Smooth muscle cell (in vitro differentiated cells): Measurements from ENCODE around the gene PRDM10. TPM values are rescaled to one million over a fixed set of nuclear protein-coding genes. Genes with fewer than 3 reads are reported as not detected.
"Not testable (repeated sequence)": the region's sequence is repeated elsewhere in the genome, so short reads cannot be mapped to it uniquely, and the experiment has no call there.

Source experiments
- DNase-seq: peaks from one replicate; lab custom pipeline; 2025; ENCODE audit not compliant: unreplicated experiment; lab: John Stamatoyannopoulos, UW
- H2AFZ ChIP-seq: fragments of 200-600 bp; sonication (generic); 2 replicates; pipeline ENCODE4 v1.6.0; 2016; ENCODE audit warnings: antibody characterized with exemption, low read depth, mild to moderate bottlenecking
- H3F3A ChIP-seq: fragments of 200-600 bp; sonication (generic); 2 replicates; pipeline ENCODE4 v1.6.0; 2017; ENCODE audit warnings: antibody characterized with exemption, low read depth
- H3K27ac ChIP-seq: fragments of 200-600 bp; sonication (generic); 2 replicates; pipeline ENCODE4 v1.5.1; 2016; ENCODE audit warnings: low read depth, mild to moderate bottlenecking
- H3K27me3 ChIP-seq: fragments of 200-600 bp; sonication (generic); 2 replicates; pipeline ENCODE4 v1.6.1; 2016; ENCODE audit warnings: low read depth, mild to moderate bottlenecking
- H3K36me3 ChIP-seq: fragments of 200-600 bp; sonication (generic); 2 replicates; pipeline ENCODE4 v1.5.1; 2016; ENCODE audit warnings: low read depth
- H3K4me1 ChIP-seq: fragments of 200-600 bp; sonication (generic); 2 replicates; pipeline ENCODE4 v1.5.1; 2016; ENCODE audit warnings: low read depth
- H3K4me2 ChIP-seq: fragments of 200-600 bp; sonication (generic); 2 replicates; pipeline ENCODE4 v1.6.0; 2016; ENCODE audit warnings: mild to moderate bottlenecking
- H3K4me3 ChIP-seq: fragments of 200-600 bp; sonication (generic); 2 replicates; pipeline ENCODE4 v1.5.1; 2016; ENCODE audit warnings: mild to moderate bottlenecking
- H3K79me2 ChIP-seq: fragments of 200-600 bp; sonication (generic); 2 replicates; pipeline ENCODE4 v1.6.0; 2016; ENCODE audit warnings: low read depth, mild to moderate bottlenecking
- H3K9ac ChIP-seq: fragments of 200-600 bp; sonication (generic); 2 replicates; pipeline ENCODE4 v1.6.0; 2016; ENCODE audit warnings: low read depth
- H3K9me3 ChIP-seq: fragments of 200-600 bp; sonication (generic); replicated peaks from 2 replicates; pipeline ENCODE4 v1.5.1; 2016; ENCODE audit warnings: low read depth
- H4K20me1 ChIP-seq: fragments of 200-600 bp; sonication (generic); 2 replicates; pipeline ENCODE4 v1.6.0; 2016; ENCODE audit warnings: low read depth
- WGBS: methylation state at CpG from one replicate; pipeline ENCODE4 v1.1.7; 2016; ENCODE audit warnings: low lambda C conversion rate; 5-methylcytosine and 5-hydroxymethylcytosine counted together
- polyA plus RNA-seq: library from polyadenylated mRNA; unstranded; fragments of >200 nt; fragmentation: Nextera tagmentation; extraction: Ambion mirVana; gene quantifications from 2 replicates; pipeline ENCODE4 v1.2.1, GENCODE V29; 2016
- total RNA-seq: library from RNA; depleted of rRNA; stranded (reverse); fragments of >200 nt; gene quantifications from 2 replicates; pipeline ENCODE4 v1.2.3, GENCODE V29; 2014
- TF ChIP-seq, protein P1 (sequence below): fragments of 200-600 bp; sonication (generic); IDR thresholded peaks from 2 replicates; pipeline ENCODE4 v1.5.1; 2017; ENCODE audit warnings: borderline replicate concordance, mild to moderate bottlenecking, antibody characterized with exemption; ENCODE audit not compliant: insufficient read depth, poor library complexity, severe bottlenecking

Gene PRDM10
- total and polyA plus RNA-seq, 2 experiments from 2014 or later, result 3.7 to 12.2 TPM

DNA sequence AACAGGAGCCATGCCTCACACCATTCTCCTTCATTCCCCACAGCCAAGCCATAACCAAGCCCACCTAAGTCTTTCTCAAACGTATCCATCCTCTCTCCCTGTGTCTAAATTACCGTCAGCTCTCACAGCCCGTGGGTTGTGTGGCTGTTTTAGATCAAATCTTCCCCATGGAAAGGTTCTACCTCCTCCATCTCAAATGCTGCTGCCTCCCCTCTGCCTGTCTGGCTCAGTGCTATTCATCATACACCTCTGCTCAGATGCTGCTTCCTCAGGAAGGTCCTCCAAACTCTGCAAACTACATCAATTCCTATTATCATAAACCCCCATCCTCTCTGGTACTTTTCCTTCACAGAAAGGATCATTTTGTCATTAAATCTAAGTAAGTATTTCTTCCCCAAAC, 122.3 kb downstream of the PRDM10 start:
- Histone ChIP-seq H3K27ac (no peak overlapping the region), H2AFZ (no peak overlapping the region), H3K4me1 (no peaks in the 10 kb centered on the region), H3K4me2 (no peak overlapping the region), H4K20me1 (peaks cover 5% of the 10 kb centered on the region), H3K79me2 (no peaks in the 10 kb centered on the region), H3K27me3 (no peaks in the 10 kb centered on the region), H3K9me3 (no peaks in the 10 kb centered on the region), H3K4me3 (no peak overlapping the region), H3K9ac (no peak overlapping the region), H3F3A (no peaks in the 10 kb centered on the region), H3K36me3 (peaks cover 17% of the 10 kb centered on the region)
- no peak for DNase-seq
- 93% methylated on average over 3 of the region's 3 CpGs for WGBS
- TF ChIP-seq, protein P1, sequence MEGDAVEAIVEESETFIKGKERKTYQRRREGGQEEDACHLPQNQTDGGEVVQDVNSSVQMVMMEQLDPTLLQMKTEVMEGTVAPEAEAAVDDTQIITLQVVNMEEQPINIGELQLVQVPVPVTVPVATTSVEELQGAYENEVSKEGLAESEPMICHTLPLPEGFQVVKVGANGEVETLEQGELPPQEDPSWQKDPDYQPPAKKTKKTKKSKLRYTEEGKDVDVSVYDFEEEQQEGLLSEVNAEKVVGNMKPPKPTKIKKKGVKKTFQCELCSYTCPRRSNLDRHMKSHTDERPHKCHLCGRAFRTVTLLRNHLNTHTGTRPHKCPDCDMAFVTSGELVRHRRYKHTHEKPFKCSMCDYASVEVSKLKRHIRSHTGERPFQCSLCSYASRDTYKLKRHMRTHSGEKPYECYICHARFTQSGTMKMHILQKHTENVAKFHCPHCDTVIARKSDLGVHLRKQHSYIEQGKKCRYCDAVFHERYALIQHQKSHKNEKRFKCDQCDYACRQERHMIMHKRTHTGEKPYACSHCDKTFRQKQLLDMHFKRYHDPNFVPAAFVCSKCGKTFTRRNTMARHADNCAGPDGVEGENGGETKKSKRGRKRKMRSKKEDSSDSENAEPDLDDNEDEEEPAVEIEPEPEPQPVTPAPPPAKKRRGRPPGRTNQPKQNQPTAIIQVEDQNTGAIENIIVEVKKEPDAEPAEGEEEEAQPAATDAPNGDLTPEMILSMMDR, result no peak

DNA sequence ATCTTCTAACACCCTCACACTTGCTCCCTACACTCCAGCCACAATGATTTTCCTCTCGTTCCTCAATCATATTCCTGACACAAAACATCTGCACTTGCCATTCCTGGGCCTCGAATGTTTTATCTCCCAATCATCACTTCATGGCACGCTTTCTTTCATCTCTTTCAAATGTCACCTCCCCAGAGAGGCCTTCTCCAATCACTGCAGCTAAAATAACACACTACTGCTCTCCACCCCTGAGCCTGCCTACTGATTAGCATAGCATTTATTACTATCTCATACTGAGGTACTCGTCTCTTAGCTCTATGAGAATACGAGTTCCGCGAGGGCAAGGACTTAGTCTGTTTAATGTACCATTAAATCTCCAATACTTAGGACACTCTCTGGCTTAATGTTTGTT, 130.7 kb downstream of the PRDM10 start:
- DNase-seq, result no peak
- Histone ChIP-seq H3K4me2 (no peak overlapping the region), H3K9me3 (no peaks in the 10 kb centered on the region), H4K20me1 (peaks cover 9% of the 10 kb centered on the region), H3K36me3 (peaks cover 22% of the 10 kb centered on the region), H3K9ac (no peak overlapping the region), H3K4me3 (no peak overlapping the region), H3K79me2 (no peaks in the 10 kb centered on the region), H3F3A (no peaks in the 10 kb centered on the region), H3K27ac (no peak overlapping the region), H3K4me1 (no peaks in the 10 kb centered on the region), H2AFZ (no peak overlapping the region), H3K27me3 (no peaks in the 10 kb centered on the region)
- 96% methylated on average over 7 of the region's 7 CpGs for WGBS
- TF ChIP-seq, protein P1, result no peak

DNA sequence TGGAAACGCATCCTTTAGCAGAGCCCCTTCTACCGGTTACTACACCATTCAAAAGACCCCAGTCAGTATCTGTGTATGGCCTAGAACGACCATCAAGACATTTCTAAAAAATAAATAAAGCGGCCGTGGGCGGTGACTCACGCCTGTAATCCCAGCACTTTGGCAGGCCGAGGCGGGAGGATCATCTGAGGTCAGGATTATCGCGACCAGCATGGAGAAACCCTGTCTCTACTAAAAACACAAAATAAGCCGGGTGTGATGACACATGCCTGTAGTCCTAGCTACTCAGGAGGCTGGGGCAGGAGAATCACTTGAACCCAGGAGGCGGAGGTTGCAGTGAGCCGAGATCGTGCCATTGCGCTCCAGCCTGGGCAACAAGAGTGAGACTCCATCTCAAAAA, 134.0 kb downstream of the PRDM10 start:
- H3K9ac ChIP-seq, DNase-seq, H3K27me3 ChIP-seq, H3K79me2 ChIP-seq, H3K27ac ChIP-seq, H2AFZ ChIP-seq, H3K4me1 ChIP-seq, H3K9me3 ChIP-seq, H3K4me2 ChIP-seq, H4K20me1 ChIP-seq, H3K4me3 ChIP-seq, H3F3A ChIP-seq: not testable (repeated sequence)
- 57% methylated on average over 16 of the region's 16 CpGs for WGBS
- H3K36me3 ChIP-seq, result peaks cover 22% of the 10 kb centered on the region

DNA sequence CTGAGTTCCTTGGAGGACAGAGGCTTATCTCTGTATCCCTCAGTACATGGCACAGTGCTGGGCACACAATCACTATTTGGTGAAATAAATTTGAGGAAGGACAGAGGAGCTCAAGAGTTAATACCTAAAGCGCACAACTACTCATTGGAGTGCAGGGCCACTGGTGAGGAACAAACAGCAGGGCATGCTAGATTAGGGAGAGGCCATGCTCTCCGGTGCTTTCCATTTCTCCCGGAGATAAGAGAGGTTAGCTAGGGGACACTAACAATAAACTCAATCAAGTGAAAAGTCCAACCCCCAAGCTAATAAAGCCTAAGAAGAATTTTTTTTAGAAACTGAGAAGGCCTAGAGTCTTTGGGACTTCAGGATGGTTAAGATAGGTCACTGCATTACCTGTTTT, 136.3 kb downstream of the PRDM10 start:
- no peak overlapping the region for H3K9ac ChIP-seq
- no peaks in the 10 kb centered on the region for H3K79me2 ChIP-seq
- H3K27ac ChIP-seq, result no peak overlapping the region
- WGBS, result 81% methylated on average over 3 of the region's 3 CpGs
- no peak overlapping the region for H3K4me2 ChIP-seq
- H3F3A ChIP-seq, result peaks cover 3% of the 10 kb centered on the region
- no peak overlapping the region for H2AFZ ChIP-seq
- H3K4me3 ChIP-seq, result no peak overlapping the region
- H3K36me3 ChIP-seq, result peaks cover 17% of the 10 kb centered on the region
- no peak for DNase-seq
- no peaks in the 10 kb centered on the region for H3K9me3 ChIP-seq
- peaks cover 5% of the 10 kb centered on the region for H3K4me1 ChIP-seq
- H4K20me1 ChIP-seq, result peaks cover 9% of the 10 kb centered on the region
- TF ChIP-seq, protein P1, result no peak
- H3K27me3 ChIP-seq, result no peaks in the 10 kb centered on the region
